GM12801 (cell line): ENCODE measurements around the gene RPL39.

Source experiments
- CTCF ChIP-seq: IDR thresholded peaks from one replicate; pipeline ENCODE4 v1.5.1; 2011; ENCODE audit warnings: control low read depth; ENCODE audit not compliant: insufficient read length; ENCODE audit errors: extremely low read depth

Gene RPL39

DNA sequence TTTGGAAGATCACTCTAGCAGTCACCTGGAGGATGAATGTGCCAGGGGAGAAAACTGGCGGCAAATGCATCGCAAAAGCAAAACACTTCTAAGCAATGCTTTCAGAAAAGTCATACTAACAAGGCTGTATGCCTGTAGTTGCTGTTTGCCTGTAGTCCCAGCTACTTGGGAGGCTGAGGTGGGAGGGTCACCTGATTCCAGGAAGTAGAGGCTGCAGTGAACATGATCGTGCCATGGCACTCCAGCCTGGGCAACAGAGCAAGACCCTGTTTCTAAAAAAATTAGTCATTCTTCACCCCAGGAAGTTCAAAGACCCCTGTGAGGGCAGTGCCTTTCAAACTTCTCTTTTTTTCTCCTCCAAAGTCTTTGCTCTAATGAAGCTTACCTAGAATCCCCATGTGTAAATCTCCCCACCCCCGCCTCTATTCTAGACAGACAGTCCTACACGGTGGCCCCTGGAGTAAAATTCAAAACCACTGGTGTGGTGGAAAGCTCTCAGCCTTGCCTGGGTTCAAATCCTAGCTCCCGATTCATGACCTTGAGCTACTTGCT lies 27.5 kb downstream of the RPL39 start:
- no peak for TF ChIP-seq CTCF

DNA sequence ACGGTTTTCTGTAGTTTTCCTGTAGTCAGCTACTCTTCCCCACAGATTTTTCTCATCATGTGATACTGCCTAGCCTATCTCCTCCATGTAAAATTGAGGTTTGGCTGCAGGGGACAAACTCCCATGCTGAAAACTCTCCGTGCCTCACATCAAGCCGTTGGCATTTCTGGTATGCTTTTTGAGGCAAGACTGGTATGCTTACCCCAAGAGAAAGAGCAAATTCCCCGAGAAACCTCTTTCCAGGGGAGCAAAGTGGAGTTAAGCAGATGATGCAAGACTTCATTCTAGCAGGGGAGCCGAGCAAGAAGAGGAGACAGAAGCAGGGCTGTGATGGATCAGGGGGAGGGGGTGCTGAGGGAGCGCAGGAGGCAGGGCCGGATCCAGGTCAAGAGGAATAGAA lies 28.2 kb downstream of the RPL39 start:
- TF ChIP-seq CTCF: no peak

DNA sequence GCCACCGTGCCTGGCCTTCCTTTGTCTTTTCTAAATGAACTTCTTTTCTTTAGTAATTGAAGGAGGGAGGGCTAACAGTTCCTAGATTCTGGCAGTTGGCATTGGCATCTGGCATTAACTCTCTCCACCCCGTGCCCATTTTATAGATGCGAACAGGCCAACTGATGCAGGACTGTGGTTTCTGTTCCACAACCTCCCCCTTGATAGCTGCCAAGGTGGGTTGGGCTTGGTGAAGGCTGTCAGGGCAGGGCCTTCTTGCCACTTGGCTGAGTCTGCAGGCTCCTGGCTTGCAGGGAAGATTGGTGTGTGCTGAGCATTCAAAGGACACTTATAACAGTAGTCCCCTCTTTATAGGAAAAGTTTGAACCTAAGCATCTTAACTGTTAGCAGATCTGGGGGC lies 28.7 kb downstream of the RPL39 start:
- TF ChIP-seq CTCF: no peak

DNA sequence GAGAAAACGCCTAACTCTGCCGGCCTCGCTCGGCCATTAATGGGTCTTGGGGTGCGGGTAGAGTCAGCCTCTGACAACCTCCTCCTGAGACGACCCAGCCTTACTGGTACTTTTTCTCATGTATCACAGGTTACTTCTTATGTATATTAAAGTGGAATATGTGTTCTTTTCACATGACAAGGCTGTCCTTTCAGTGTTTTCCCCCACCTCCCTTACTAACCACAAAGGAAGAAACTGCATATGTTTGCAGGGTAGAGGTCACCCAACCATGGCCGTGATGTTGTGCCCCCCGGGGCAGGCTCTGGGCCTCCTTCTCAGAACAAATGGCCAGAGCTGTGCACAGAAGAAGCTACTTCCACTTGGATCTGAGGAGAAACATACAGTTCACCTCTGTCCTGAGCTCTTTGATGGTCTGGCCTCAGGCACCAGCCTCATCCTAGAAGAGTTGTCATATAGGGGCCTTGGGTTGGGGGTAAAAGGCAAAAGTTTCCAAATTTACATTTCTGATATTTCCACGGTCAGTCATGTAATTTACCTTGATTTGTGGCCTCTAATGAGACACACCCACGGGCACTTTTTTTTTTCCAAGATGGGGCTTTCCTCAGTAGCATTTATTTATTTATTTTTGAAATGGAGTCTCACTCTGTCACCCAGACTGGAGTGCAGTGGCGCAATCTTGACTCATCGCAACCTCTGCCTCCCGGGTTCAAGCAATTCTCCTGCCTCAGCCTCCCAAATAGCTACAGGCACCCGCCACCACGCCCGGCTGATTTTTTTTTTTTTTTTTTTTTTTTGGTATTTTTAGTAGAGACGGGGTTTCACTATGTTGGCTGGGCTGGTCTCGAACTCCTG lies 31.2 kb downstream of the RPL39 start:
- TF ChIP-seq CTCF: no peak

- no peak for TF ChIP-seq CTCF
These were observed 32.1 kb downstream of the RPL39 start for GRCh38 chrX:119759248-119759766.

DNA sequence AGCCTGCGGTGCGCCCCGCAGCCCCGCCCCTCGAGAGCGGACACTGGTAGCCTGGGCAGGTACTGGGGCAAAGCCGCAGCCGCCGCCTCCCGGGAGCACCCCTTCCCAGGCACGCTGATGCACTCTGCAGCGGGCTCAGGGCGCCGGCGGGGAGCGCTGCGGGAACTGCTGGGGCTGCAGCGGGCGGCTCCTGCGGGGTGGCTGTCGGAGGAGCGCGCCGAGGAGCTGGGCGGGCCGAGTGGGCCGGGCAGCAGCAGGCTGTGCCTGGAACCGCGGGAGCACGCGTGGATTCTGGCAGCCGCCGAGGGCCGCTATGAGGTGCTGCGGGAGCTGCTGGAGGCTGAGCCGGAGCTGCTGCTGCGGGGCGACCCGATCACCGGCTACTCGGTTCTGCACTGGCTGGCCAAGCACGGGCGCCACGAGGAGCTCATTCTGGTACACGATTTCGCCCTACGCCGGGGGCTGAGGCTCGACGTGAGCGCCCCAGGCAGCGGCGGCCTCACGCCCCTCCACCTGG lies 32.6 kb downstream of the RPL39 start:
- TF ChIP-seq CTCF: no peak

GRCh38 chrX:119757979-119758730 lies 33.3 kb downstream of the RPL39 start, which contains the start of gene SOWAHD:
TSS of gene SOWAHD (plus strand) at chrX:119758588. CDS start at chrX:119758668, 80 bp downstream.
- no peak for TF ChIP-seq CTCF
